ENCODE results near the gene PALLD.

GRCh38 chr4:168472920-168473319, 23.9 kb upstream of the PALLD start:
- TF ChIP-seq POLR2AphosphoS5 (IDR thresholded peaks at IDR 0.05; ENCODE audit: borderline replicate concordance, low read depth, low read length) (no peak), EZH2 (IDR thresholded peaks at IDR 0.05) (no peak), FOXP2 (optimal IDR thresholded peaks at IDR 0.05; ENCODE audit: control extremely low read depth, extremely low read length, insufficient read depth) (no peak)

All from SK-N-MC (cell line).